ENCODE results near the gene PTPRC.

PTPRC gene

DNA sequence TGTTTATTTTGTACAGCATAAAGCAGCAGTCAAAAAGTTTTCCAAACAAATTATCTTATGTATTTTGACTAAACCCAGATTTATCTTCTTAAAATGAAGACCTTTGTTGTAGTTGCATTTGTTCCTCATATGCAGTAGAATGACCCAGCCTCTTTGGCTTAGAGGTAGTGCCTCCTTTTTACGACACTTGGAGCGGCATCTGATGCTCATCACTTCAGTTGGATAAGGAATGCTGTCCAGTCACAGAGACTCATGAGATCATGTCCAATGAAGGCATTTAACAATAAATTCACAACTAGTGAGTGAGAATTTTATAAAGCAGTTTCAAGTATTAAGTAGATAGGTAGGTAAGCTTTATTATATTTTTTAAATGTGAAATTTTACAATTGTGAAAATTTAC, 35.2 kb downstream of the PTPRC start:
- no peak for DNase-seq (ENCODE audit: low read depth in 2 of 2)

DNA sequence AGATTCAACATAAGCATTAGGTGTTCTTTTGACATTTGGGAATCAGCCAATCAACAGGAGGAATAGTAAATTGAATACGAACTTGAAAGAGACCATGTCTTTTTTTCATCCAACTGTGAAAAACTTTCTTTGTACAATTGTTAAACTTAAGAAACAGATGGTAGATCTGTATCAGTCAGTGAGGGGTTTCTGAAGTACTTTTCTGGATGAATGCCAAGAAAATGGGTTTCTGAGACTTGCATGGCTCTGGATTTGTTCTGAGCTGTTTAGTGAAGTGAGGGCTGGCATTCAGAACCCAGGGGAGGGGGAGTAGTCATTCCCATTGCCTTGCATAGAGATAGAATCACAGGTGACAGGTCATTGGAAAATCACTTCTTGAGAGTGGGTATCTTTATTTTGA, 37.4 kb downstream of the PTPRC start:
- no peak for DNase-seq (ENCODE audit: low read depth in 2 of 2)

DNA sequence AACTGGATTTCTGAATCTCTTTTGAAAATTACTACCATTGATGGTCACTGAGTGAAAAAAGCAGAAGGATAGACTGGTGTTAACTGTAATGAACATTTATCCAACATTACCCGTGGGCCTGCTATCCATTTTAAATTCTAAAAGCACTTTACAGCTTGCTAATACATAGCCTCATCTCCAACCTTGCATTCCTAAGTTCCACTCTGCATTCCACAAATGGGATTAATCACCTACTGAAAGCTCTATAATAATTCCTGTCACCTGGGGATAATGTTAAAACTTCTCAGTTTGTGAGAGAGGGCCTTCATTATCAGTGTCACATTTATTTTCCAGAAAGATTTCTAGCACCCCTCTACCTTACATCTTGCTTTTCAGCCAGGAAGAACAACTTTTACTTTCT, 38.2 kb downstream of the PTPRC start:
- no peak for DNase-seq (ENCODE audit: low read depth in 2 of 2)

DNA sequence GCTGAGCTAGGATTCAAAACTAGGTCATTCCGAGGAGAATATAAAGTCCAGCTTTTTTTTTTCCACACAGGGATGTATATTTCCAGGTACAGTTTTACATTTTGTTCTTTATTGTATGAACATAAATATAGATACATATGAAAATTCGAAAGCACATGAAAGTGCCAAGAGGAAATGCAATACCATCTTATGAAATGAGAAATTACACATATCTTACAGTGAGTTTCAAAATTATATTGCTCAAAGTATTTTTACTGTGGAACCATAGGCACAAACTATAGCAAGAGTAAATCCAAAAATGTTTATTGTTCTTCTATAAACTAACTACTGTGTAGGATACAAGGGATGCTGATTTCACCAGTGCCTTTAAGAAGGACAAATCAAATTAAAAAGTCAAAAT, 39.0 kb downstream of the PTPRC start:
- no peak for DNase-seq (ENCODE audit: low read depth in 2 of 2)

DNA sequence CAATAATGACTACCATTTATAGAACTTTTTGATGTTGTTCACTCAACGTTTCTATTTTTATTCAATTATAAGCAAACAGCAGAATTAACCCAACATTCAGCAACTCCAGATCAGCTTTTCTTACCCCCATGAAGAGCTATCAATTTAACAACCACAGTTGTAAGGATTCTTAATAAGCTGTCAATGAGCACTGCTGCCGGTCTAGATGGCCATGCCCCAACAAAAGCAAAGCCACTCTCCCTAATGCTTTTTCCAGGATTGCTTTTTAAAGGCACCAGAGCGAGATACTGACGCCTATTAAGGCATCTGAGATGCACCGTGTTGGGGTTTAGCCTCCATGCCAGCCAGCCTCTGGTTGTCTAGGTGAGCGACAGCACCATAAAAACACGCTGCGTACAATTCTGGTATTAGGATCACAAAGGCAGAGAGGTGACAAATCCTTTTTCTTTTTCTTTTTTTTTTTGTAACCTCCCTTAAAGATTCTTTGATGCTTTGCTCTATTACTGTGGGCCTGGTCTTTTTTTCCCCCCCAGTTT, 39.5 kb downstream of the PTPRC start:
- DNase-seq (ENCODE audit: low read depth in 2 of 2): no peak

DNA sequence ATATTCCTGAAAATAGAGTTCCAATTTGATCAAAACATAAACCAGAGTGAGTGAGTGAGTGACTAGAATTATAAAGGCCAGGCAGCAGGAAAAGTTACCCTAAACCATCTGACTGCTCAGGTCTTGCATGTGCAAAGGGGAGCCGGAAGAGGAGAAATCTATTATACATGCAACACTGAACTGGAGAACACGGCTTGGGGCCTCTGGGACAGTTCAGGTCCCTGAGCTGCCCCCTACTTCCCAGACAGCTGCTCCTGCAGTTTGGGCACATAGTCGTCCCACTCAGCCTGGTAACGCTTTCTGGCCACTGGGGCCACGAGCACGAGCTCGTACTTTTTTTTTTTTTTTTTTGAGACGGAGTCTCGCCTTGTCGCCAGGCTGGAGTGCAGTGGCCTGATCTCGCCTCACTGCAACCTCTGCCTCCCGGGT, 40.1 kb downstream of the PTPRC start:
- DNase-seq (ENCODE audit: low read depth in 2 of 2): no peak

DNA sequence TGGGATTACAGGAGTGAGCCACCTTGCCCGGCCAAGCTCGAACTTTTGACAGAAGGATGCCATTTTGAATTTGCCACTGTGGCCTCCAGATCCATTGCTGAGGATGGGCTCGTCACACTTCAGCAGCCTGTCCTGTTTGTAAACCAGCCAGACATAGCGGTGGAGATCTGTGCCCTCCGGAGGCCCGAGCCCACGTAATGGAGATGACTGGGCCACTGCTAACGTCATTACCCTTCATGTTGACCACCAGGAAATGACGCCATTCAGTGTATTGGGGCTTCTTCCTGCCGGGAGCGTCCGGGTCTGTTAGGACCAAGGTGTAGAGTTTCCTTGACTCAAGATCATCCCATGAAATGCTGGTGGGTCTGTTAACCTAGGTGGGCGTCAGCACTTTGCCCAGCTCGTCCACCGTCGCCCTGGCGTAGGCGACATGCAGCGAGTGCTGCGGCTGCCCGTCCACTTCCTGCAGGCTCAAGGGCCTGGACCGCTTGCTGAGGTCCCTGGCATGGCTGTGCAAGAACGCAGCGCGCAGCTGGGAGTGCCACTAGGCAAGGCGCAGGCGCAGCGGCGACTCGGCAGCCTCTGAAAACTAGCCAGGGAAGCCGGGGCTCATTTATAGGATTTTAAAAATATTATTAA, 40.8 kb downstream of the PTPRC start:
- DNase-seq (ENCODE audit: low read depth in 2 of 2): no peak

DNA sequence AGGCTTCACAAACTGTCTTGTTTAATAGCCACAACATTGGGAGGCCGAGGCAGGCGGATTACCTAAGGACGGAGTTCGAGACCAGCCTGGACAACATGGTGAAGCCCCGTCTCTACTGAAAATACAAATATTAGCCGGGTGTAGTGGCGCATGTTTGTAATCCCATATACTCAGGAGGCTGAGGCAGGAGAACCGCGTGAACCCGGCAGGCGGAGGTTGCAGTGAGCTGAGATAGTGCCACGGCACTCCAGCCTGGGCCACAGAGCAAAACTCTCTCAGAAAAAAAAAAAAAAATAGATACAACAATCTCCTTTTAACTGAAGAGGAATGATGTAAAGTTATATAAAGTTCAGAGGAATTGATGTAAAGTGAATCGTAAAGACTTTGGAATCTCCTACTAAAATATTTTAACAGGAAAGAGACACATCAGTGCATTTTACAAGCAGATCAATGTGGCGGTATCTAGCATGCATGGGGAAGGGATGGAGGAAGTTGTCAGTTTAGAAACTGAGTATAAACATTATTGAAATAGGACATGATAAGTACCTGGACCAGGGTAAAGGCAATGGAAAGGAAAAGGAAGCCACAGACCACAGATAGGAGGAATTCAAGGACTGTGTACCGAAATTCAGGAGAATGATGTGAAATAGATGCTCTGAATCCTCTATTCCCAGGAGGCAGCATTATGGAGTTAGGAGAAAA, 41.5 kb downstream of the PTPRC start:
- DNase-seq (ENCODE audit: low read depth in 2 of 2): no peak

DNA sequence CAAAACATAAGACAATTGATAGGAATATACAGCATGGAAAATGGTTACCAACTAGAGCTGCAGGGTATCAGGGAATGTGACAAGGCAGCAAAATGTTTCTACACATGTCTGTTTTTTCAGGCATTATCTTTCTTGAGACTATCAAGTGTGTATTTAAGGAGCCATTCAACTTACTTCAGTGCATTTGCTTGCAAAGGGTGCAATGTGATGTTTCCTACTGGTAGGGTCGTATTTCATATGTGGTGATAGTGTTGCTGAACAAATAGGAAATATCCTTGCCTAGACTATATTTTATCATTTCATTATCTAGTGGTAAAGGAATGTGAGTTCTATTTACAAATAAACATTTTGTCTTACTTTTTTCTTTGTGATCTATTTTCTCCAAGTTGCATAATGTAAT, 42.4 kb downstream of the PTPRC start:
- no peak for DNase-seq (ENCODE audit: low read depth in 2 of 2)

DNA sequence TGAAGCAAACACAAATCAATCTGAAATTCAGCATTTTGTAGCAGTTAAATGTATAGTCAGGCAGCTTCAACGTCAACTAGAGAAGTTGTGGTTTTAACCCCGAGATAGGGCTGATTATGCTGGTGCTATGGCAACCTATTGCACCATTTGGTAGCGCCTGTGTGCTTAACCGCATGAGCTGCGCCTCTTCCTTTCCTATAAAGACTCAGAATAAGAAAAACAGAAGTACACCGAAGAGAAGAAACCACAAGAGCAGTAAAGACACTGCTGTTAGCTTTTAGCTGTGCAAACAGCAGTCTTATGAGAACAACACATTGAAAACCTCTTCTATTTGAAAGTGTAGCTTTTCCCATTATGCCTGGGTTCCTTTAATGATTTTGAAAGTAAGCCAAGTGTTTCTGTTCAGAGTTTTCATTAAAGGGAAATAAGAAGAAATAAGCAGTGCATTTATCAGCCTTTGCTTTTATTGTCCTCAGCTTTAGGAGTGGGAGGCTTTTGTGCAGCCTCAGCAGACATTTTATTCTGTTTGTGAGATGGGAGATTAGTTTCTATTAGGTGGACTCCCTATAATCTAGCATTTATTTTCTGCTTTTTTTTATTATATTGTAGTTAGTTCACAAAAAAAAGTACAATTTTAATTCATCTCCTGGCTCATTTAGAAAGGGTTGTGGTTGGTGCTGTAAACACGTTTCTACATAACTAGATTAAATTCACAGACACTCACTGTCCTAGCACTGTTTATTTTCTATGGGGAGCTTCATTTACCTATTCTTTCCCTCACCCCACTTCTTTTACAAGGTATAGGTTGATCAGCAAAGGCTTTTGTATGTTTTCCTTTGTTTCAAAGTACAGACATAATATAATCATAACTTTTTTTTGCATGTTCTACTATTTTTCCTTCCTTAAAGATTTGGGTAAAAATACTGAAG, 43.3 kb downstream of the PTPRC start:
- peak; percentile 49 to 66 for DNase-seq (ENCODE audit: low read depth in 2 of 2)

DNA sequence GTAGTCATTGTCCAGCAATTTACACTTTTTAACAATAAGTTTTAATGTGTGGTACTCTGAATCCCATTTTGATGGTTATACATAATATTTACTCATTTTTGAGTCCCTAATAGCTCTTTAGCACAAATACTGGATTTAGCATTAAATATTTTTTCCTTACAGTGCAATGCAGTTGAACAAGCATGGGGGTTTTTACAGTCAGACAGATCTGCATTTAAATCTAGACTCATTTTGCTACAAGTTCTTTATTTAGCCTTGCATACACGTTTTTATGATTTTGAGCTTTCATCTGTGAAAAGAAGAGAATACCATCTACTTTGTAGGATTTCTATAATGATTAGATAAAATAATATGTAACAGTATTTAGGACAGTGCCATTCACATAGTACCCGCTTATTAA, 44.0 kb downstream of the PTPRC start:
- no peak for DNase-seq (ENCODE audit: low read depth in 2 of 2)

DNA sequence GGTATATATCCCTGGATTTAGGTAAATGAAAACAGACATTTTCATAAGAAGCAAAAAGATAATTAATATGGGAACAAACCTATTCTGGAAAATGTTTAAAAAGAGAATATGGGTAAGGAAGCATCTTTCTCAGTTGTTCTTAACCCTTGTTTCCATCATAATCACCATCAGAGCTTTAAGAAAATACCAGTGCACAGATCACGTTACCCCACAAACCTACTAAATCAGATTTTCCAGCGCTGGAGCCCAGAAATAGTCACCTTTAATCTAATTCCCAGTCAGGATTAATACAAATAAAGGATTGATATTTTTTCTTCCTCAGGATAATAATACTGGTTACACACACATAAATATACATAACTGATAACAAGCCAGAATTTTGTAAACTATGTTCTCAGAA, 44.6 kb downstream of the PTPRC start:
- no peak for DNase-seq (ENCODE audit: low read depth in 2 of 2)

DNA sequence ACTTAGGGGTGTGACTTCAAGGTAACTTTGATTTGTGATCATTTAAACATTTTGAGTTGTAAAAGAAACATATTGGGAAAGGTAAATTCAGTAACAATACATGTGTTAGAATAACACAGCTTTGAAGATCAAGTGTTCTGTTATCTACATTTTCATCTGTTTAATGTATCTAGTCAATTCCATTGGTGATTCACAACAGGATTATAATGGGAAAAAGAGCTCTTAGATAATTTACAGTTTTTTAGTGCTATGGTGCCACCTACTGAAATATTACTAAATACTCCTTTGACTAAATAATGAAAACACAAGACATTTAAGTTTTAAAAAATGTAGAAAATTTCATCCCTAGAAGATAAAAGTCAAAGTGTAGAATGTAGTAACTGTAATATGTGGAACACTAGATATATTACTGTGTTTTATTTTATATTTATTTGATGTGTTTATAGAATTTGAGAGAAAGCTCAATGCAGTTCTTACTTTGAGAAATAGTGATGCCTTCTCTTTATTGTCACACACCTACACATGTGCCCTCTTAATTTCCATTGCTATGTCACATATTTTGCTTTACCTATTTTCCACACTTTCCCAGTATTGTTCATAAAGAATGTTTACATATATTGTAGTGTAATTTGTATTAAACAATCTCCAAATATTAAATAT, 47.4 kb downstream of the PTPRC start:
- no peak for DNase-seq (ENCODE audit: low read depth in 2 of 2)

DNA sequence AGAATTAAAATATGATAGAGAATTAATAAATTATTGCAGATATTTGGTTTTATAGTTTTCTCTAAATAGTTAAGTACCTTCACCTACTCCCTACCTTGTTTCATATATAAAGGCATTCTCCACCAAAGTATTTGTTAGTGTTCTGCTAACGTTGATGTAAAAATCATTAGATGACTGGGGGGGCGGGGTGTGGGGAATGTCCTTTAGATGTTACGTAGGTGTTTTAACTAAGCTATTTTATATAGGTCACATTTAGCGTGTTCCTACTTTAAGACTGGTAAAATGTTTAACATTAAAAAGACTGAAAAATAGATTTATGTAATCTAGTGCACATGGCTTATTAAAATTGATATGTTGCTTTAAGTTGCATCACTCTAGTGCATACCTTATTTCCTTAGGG, 48.6 kb downstream of the PTPRC start:
- DNase-seq (ENCODE audit: low read depth in 2 of 2): no peak

DNA sequence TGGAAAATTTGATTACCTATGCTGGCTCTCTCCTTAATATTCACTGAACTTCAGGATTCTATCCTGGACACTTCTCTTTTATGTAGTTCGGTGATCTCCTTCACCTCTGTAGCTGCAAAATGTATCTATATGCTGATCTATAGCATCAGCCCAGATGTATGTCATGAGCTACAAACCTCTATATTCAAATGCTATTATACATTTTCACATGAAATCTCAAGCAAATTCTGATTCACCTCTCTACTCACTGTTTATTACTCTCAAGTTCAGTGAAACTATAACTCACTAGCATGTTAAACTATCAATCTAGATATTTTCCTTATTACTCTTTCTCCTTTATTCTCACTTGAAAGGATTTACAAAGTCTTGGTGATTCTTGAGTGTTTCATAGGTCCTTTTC, 52.2 kb downstream of the PTPRC start:
- DNase-seq (ENCODE audit: low read depth in 2 of 2): no peak

DNA sequence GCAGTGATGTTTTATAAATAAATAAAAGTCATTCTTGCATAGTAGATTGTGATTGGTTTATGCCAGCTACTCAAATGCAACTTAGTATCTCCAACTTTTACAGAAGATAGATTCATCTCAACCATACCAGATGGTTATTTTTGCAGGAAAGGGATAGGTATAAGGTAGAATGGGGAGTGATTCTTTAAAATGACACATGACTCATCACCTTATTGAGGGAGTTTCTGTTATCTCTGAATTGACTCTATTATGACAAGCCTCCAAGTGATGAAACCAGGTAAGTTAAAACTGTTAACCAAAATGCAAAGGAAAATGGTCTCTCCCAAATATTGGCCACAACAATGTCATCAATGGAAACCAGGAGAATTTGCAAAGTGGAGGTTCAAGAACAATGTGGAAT, 54.5 kb downstream of the PTPRC start:
- DNase-seq (ENCODE audit: low read depth in 2 of 2): no peak

DNA sequence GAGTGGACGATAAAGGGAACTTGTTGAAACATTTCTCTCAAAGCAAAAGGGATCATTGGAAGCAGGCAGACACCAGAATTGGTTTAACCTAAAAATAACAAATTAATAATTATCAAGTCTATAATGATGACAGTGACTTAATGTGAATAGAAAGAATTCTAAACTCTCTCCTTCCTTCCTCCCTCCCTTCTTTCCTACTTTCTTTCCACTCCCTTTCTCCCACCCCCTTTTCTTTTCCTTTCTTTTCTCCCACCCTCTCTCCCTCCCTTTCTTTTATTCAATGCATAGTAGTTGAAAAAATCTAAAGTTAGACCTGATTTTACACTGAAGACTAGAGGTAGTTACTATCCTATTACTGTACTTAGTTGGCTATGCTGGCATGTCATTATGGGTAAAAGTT, 55.7 kb downstream of the PTPRC start:
- no peak for DNase-seq (ENCODE audit: low read depth in 2 of 2)

DNA sequence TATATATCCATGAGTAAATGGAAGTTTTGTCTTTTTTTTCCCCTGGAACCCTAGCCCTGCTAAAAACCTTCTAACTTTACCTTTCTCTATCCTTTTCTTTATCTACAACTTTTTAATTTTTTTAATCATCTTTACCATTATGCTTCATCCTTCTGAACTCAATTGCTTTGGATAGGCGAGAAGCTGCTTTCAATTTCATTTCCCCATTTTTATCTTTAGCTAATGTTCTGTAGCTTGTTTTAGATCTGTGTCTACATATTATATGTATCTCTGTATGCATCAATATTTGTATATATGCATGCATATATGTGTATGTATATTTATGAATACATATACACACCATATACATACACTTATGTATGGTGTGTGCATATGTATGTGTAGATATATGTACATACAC, 57.4 kb downstream of the PTPRC start:
- no peak for DNase-seq (ENCODE audit: low read depth in 2 of 2)

DNA sequence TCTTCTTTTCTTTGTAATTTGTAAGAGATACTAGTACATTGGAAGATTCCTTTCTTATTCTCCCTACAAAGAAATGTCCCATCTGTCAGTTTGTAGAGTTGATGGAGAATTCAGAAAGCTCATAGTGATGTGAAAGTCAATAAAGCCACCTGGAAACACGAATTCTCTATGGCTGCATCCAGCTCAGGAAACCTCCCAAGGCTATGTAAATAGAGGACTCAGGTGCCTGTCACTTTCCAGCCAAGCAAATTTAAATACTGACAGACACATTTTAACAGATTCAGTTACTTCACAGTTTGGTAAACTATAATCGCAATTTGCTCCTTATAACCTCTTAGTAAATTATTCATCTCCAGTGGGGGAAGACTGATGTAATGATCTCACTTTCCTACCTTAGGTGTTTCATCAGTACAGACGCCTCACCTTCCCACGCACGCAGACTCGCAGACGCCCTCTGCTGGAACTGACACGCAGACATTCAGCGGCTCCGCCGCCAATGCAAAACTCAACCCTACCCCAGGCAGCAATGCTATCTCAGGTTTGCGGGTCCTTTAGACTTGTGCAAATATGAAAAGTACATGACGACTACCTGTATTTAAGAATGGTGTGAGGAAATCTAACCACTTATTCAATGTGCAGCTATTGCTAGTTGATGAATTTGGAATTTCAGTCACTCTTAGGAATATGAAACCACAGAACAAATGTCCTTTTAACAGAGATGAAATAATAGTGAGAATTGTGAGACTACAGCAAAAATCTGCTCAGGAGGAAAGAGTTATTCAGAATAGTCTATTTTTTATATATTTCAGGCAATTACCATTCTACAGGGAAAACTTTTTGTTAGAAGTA, 60.6 kb downstream of the PTPRC start:
- peak; percentile 33 to 39 for DNase-seq (ENCODE audit: low read depth in 2 of 2)

DNA sequence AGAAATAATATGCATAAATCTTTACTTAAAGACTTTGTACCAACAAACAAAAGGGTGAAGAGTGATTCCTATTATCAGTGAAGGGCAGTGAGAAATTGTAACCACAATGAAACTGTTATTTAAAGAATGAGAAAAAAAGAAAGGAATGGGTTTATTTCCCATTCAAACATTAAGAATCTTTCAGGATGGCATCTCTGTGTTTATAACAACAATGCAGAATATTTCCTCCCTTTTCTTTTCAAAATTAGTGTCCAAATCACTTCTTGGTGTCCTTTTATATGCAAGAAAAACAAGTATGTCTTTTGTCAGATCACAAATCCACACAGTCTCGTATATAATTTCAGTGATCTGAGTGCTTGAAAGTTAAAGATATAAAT, 61.2 kb downstream of the PTPRC start:
- DNase-seq (ENCODE audit: low read depth in 2 of 2): no peak

DNA sequence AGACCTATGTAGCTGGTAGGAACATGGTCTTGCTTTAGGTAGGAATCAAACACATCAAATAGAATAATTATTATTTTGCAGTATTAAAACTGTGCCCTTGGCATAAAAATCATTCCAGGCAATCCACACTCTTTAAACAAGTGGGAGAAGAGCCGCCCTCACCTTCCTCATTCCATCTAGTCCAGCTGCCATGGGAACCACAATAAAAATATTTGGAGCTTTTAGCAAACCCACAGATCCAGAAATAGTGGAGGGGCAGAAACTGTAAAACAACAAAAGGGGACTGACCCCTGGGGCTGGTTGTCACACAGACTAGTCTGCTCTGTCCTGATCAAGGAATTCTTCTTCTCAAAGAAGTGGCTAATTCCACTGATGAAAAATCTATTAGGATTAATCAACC, 61.6 kb downstream of the PTPRC start:
- no peak for DNase-seq (ENCODE audit: low read depth in 2 of 2)
